Limb (tissue), 2 donors: Measurements from ENCODE around the gene BCAR3.

Experiments used
- DNase-seq, 2 donors: peaks; one replicate each; pipeline ENCODE4 v3.0.0-alpha.2; 2016; ENCODE audit errors: extremely low spot score in 2 of 2

BCAR3 gene

GRCh38 chr1:93681101-93681988, at the start of gene BCAR3:
Gene BCAR3, minus strand, starts transcription at chr1:93681837. Its CDS starts 6,907 bp downstream, at chr1:93674930.
- peak in 1 of 2 donors; percentile 79 for DNase-seq

- no peak for DNase-seq
These were observed 49.0 kb upstream of the BCAR3 start for GRCh38 chr1:93730621-93731020.

- DNase-seq = no peak
These were observed 48.3 kb upstream of the BCAR3 start for GRCh38 chr1:93729906-93730305.

- no peak for DNase-seq
These were observed 47.9 kb upstream of the BCAR3 start for GRCh38 chr1:93729502-93729901.

- no peak for DNase-seq
These were observed 47.0 kb upstream of the BCAR3 start for GRCh38 chr1:93728480-93729131.

GRCh38 chr1:93723733-93724270, 42.2 kb upstream of the BCAR3 start:
- DNase-seq = no peak

GRCh38 chr1:93723110-93723509, 41.5 kb upstream of the BCAR3 start:
- no peak for DNase-seq

- peak in 1 of 2 donors; percentile 50 for DNase-seq
These were observed 40.7 kb upstream of the BCAR3 start for GRCh38 chr1:93722081-93723031.

GRCh38 chr1:93720956-93721626, 39.5 kb upstream of the BCAR3 start:
- DNase-seq = no peak

- DNase-seq = no peak
These were observed 36.0 kb upstream of the BCAR3 start for GRCh38 chr1:93717640-93718039.

- no peak for DNase-seq
These were observed 35.3 kb upstream of the BCAR3 start for GRCh38 chr1:93716941-93717368.

- no peak for DNase-seq
These were observed 34.5 kb upstream of the BCAR3 start for GRCh38 chr1:93716163-93716562.

- no peak for DNase-seq
These were observed 34.0 kb upstream of the BCAR3 start for GRCh38 chr1:93715529-93716126.

- no peak for DNase-seq
These were observed 32.7 kb upstream of the BCAR3 start for GRCh38 chr1:93714356-93714755.

GRCh38 chr1:93713341-93713740, 31.7 kb upstream of the BCAR3 start:
- no peak for DNase-seq

GRCh38 chr1:93712741-93713140, 31.1 kb upstream of the BCAR3 start:
- DNase-seq = no peak

GRCh38 chr1:93710499-93711453, 29.1 kb upstream of the BCAR3 start:
- DNase-seq = no peak

- no peak for DNase-seq
These were observed 27.3 kb upstream of the BCAR3 start for GRCh38 chr1:93708734-93709481.
